Type B pancreatic cell (in vitro differentiated cells): ENCODE results near the gene ZNF441. TPM values are rescaled to one million over a fixed set of nuclear protein-coding genes. Genes with fewer than 3 reads are reported as not detected.

Source experiments
- DNase-seq: peaks from one replicate; pipeline ENCODE4 v3.0.0; 2021; ENCODE audit warnings: mixed read lengths; ENCODE audit not compliant: unreplicated experiment; ENCODE audit errors: extremely low spot score
- H3K27ac Mint-ChIP-seq: 2 replicates; pipeline ENCODE4 v1.8.0; 2021; ENCODE audit warnings: mild to moderate bottlenecking, mixed read lengths
- H3K27me3 Mint-ChIP-seq: 2 replicates; pipeline ENCODE4 v1.8.0; 2021; ENCODE audit warnings: mixed read lengths
- H3K36me3 Mint-ChIP-seq: 2 replicates; pipeline ENCODE4 v1.8.0; 2021; ENCODE audit warnings: mixed read lengths
- H3K4me1 Mint-ChIP-seq: one replicate; pipeline ENCODE4 v1.8.0; 2021; ENCODE audit warnings: mixed read lengths; ENCODE audit not compliant: unreplicated experiment
- H3K4me3 Mint-ChIP-seq: 2 replicates; pipeline ENCODE4 v1.8.0; 2021; ENCODE audit warnings: mild to moderate bottlenecking, mixed read lengths
- H3K9me3 Mint-ChIP-seq: 2 replicates; pipeline ENCODE4 v1.8.0; 2021; ENCODE audit warnings: mixed read lengths
- total RNA-seq: library from RNA; stranded (reverse); gene quantifications from 2 replicates; pipeline ENCODE4 v1.2.1, GENCODE V29; 2021; ENCODE audit warnings: low replicate concordance
- TF ChIP-seq, protein P1 (sequence below): fragments of 200-600 bp; sonication (generic); conservative IDR thresholded peaks from 2 replicates; pipeline ENCODE4 v1.5.0; 2021; ENCODE audit warnings: antibody characterized with exemption, mild to moderate bottlenecking

ZNF441 gene
- total RNA-seq, 1 donor from 2014 or later, result 6.3 TPM

GRCh38 chr19:11749751-11750150 lies 17.0 kb upstream of the ZNF441 start:
- H3K9me3 Mint-ChIP-seq, result peaks cover 13% of the 10 kb centered on the region
- H3K4me3 Mint-ChIP-seq, result no peak overlapping the region
- no peaks in the 10 kb centered on the region for H3K27me3 Mint-ChIP-seq
- no peak for DNase-seq
- H3K27ac Mint-ChIP-seq, result no peak overlapping the region
- no peaks in the 10 kb centered on the region for H3K36me3 Mint-ChIP-seq
- TF ChIP-seq, protein P1, sequence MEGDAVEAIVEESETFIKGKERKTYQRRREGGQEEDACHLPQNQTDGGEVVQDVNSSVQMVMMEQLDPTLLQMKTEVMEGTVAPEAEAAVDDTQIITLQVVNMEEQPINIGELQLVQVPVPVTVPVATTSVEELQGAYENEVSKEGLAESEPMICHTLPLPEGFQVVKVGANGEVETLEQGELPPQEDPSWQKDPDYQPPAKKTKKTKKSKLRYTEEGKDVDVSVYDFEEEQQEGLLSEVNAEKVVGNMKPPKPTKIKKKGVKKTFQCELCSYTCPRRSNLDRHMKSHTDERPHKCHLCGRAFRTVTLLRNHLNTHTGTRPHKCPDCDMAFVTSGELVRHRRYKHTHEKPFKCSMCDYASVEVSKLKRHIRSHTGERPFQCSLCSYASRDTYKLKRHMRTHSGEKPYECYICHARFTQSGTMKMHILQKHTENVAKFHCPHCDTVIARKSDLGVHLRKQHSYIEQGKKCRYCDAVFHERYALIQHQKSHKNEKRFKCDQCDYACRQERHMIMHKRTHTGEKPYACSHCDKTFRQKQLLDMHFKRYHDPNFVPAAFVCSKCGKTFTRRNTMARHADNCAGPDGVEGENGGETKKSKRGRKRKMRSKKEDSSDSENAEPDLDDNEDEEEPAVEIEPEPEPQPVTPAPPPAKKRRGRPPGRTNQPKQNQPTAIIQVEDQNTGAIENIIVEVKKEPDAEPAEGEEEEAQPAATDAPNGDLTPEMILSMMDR, result no peak
- H3K4me1 Mint-ChIP-seq, result no peaks in the 10 kb centered on the region

DNA sequence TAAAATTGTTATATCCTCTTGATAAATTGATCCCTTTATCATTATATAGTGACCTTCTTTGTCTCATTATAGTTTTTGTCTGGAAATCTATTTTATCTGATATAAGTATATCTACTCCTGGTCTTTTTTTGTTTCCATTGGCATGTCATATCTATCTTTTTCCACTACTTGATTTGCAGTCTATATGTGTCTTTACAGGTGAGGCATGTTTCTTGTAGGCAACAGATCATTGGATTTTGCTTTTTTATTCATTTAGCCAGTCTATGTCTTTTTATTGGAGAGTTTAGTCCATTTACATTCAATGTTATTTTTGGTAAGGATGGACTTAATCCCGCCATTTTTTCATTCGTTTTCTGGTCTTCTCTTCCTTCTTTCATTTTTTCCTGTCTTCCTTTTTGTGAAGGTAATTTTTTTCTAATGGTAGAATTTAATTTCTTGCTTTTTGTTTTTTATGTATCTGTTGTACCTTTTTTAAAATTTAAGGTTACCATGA lies 14.5 kb upstream of the ZNF441 start:
- Mint-ChIP-seq H3K9me3 (peaks cover 18% of the 10 kb centered on the region), H3K4me3 (no peak overlapping the region), H3K4me1 (no peaks in the 10 kb centered on the region), H3K27ac (no peak overlapping the region), H3K27me3 (no peaks in the 10 kb centered on the region), H3K36me3 (no peaks in the 10 kb centered on the region)
- TF ChIP-seq, protein P1, result no peak
- DNase-seq, result no peak

DNA sequence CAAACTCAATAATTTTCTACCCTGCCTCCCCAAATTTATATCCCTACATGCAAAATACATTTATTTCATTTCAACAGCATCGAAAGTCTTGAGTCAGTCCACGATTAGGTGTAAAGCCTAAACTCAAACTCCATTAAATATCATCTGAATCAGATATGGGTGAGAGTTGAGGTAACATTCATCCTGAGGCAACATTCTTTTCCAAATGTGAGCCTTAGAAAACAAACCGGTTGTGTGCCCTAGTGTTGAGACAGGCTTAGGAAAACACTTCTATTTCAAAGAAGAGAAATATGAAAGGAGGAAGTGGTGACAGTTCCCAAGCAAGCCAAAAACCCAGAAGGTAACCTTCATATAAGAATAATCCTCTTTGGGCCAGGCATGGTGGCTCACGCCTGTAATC lies 12.1 kb upstream of the ZNF441 start:
- Mint-ChIP-seq H3K4me1 (no peaks in the 10 kb centered on the region), H3K9me3 (peaks cover 13% of the 10 kb centered on the region), H3K27ac (no peak overlapping the region), H3K4me3 (no peak overlapping the region), H3K36me3 (no peaks in the 10 kb centered on the region), H3K27me3 (no peaks in the 10 kb centered on the region)
- TF ChIP-seq, protein P1, result no peak
- no peak for DNase-seq

- Mint-ChIP-seq H3K9me3 (peaks cover 13% of the 10 kb centered on the region), H3K27ac (no peak overlapping the region), H3K27me3 (no peaks in the 10 kb centered on the region), H3K4me3 (no peak overlapping the region), H3K36me3 (no peaks in the 10 kb centered on the region), H3K4me1 (no peaks in the 10 kb centered on the region)
- TF ChIP-seq, protein P1, result no peak
- no peak for DNase-seq
These were observed 9.8 kb upstream of the ZNF441 start for GRCh38 chr19:11756965-11757364.

DNA sequence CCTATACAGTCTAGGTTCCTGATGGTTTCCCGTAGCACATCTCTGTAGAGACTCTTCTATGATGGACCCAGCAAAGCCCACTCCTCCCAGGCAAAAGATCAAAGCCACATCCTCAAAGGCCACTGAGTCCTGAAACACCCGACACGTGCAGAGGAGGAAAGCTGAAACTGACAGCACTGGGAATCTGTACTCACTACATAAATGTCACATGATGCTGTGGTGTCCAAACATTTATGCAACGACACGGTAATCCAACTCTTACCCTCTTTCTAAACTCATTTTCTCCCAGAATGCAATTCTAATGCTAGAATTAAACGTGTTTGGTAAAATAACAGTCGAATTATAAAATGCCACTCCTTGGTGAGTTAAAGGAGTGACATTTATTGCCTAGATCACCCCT lies 7.0 kb upstream of the ZNF441 start:
- Mint-ChIP-seq H3K4me1 (no peaks in the 10 kb centered on the region), H3K9me3 (peaks cover 10% of the 10 kb centered on the region), H3K36me3 (no peaks in the 10 kb centered on the region), H3K27me3 (peaks cover 10% of the 10 kb centered on the region), H3K27ac (no peak overlapping the region), H3K4me3 (no peak overlapping the region)
- TF ChIP-seq, protein P1, result no peak
- DNase-seq, result no peak

DNA sequence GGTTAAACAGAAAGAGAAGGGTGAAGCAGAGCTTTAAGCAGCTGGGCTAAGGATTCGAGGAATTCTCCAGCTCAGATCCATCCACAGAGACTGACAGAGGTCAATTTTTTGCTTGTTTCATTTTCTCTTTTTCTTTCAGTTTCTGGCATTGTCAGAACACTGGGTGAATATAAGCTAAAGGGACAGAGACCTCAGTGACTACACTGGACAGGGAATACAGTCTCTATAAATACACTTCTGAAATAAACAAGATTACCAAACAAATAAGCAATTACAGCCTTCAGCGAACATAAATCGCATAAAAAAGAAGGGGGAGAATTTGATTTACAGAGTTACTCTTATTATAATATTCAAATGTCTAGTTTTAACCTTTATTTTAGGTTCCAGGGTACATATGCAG lies 3.7 kb upstream of the ZNF441 start:
- H3K27ac Mint-ChIP-seq, result no peak overlapping the region
- DNase-seq, result no peak

More for the DNA sequence above, 3.7 kb upstream of the ZNF441 start:
- peaks cover 7% of the 10 kb centered on the region for H3K4me1 Mint-ChIP-seq
- TF ChIP-seq, protein P1, result no peak
- no peaks in the 10 kb centered on the region for H3K36me3 Mint-ChIP-seq
- H3K27me3 Mint-ChIP-seq, result peaks cover 13% of the 10 kb centered on the region
- no peaks in the 10 kb centered on the region for H3K9me3 Mint-ChIP-seq
- no peak overlapping the region for H3K4me3 Mint-ChIP-seq
